ENCODE data around the gene CAMTA1.

The CAMTA1 gene

GRCh38 chr1:7198664-7199063 is 413.4 kb downstream of the CAMTA1 start:
- no peak overlapping the region for H3K4me3 ChIP-seq (ENCODE audit: control insufficient read depth, low read depth, low read length)
- DNase-seq (ENCODE audit: low read depth): no peak
- TF ChIP-seq CTCF (IDR thresholded peaks at IDR 0.05; ENCODE audit: control insufficient read depth, insufficient read depth, low read depth, low read length, missing control alignments): no peak

GRCh38 chr1:7199077-7199779 is 414.0 kb downstream of the CAMTA1 start:
- H3K4me3 ChIP-seq (ENCODE audit: control insufficient read depth, low read depth, low read length): no peak overlapping the region
- no peak for TF ChIP-seq CTCF (IDR thresholded peaks at IDR 0.05; ENCODE audit: control insufficient read depth, insufficient read depth, low read depth, low read length, missing control alignments)
- no peak for DNase-seq (ENCODE audit: low read depth)

GRCh38 chr1:7207875-7208646 is 422.8 kb downstream of the CAMTA1 start:
- no peak overlapping the region for H3K4me3 ChIP-seq (ENCODE audit: control insufficient read depth, low read depth, low read length)
- peak; percentile 87 for TF ChIP-seq CTCF (IDR thresholded peaks at IDR 0.05; ENCODE audit: control insufficient read depth, insufficient read depth, low read depth, low read length, missing control alignments)
- peak; percentile 41 for DNase-seq (ENCODE audit: low read depth)

- TF ChIP-seq CTCF (IDR thresholded peaks at IDR 0.05; ENCODE audit: control insufficient read depth, insufficient read depth, low read depth, low read length, missing control alignments): no peak
- DNase-seq (ENCODE audit: low read depth): no peak
- no peak overlapping the region for H3K4me3 ChIP-seq (ENCODE audit: control insufficient read depth, low read depth, low read length)
Measured at GRCh38 chr1:7208647-7209180, 423.5 kb downstream of the CAMTA1 start.

GRCh38 chr1:7209336-7209735 is 424.1 kb downstream of the CAMTA1 start:
- H3K4me3 ChIP-seq (ENCODE audit: control insufficient read depth, low read depth, low read length): no peak overlapping the region
- TF ChIP-seq CTCF (IDR thresholded peaks at IDR 0.05; ENCODE audit: control insufficient read depth, insufficient read depth, low read depth, low read length, missing control alignments): no peak
- DNase-seq (ENCODE audit: low read depth): no peak

GRCh38 chr1:7218210-7218832 is 433.1 kb downstream of the CAMTA1 start:
- TF ChIP-seq CTCF (IDR thresholded peaks at IDR 0.05; ENCODE audit: control insufficient read depth, insufficient read depth, low read depth, low read length, missing control alignments): peak; percentile 71
- DNase-seq (ENCODE audit: low read depth): no peak
- H3K4me3 ChIP-seq (ENCODE audit: control insufficient read depth, low read depth, low read length): no peak overlapping the region

Measured in AG09309 (cell line).